HCT116 (cell line): Measurements from ENCODE around the gene WDR82. TPM values are rescaled to one million over a fixed set of nuclear protein-coding genes. Genes with fewer than 3 reads are reported as not detected.
A peak's percentile ranks its signal among the peaks of the same experiment; 100 is the strongest.

Source experiments
- ATAC-seq: fragments of 200-7000 bp; cut with Tn5 transposase; 2 replicates; pipeline ENCODE4 v1.9.1; 2020; ENCODE audit warnings: mild to moderate bottlenecking, moderate library complexity
- BruUV-seq: library from RNA; stranded (reverse); fragments of 400-500 nt; replicated peaks from 2 replicates; lab custom pipeline; 2021; lab: Mats Ljungman, UMichigan
- CTCF ChIA-PET: fragments of 300-600 bp; sonication (Branson Sonifier 250); formaldehyde crosslinking; loops from one replicate; lab custom pipeline; 2021; ENCODE audit warnings: antibody characterized with exemption; lab: Charles Lee
- POLR2A ChIA-PET: fragments of 300-600, 350-600 bp; sonication (Branson Sonifier 250); formaldehyde crosslinking; loops from one replicate; lab custom pipeline; 2021; ENCODE audit warnings: antibody characterized with exemption; lab: Charles Lee
- RAD21 ChIA-PET, 2 experiments: fragments of 300-600 bp; sonication (Branson Sonifier 250); formaldehyde crosslinking; loops; one replicate each; lab custom pipeline; 2023; ENCODE audit warnings: low total read pairs in 2 of 2; ENCODE audit not compliant: uncharacterized antibody in 2 of 2, unreplicated experiment in 2 of 2, low non-redundant PET in 1 of 2; lab: Charles Lee
- DNase-seq: peaks from one replicate; pipeline ENCODE4 v3.0.0-alpha.2; 2010; ENCODE audit warnings: low read depth, low spot score
- H2AFZ ChIP-seq: fragments of 200-600 bp; shearing (Covaris generic), sonication (generic); 2 replicates; pipeline ENCODE4 v1.6.1; 2017; ENCODE audit warnings: low read depth, mixed run types, mixed read lengths, antibody characterized with exemption, low read length; ENCODE audit not compliant: poor library complexity, severe bottlenecking
- H3K27ac ChIP-seq: 2 replicates; pipeline ENCODE4 v1.5.1; 2012; ENCODE audit warnings: low read depth, low read length
- H3K27me3 ChIP-seq: fragments of 200-600 bp; sonication (generic); 2 replicates; pipeline ENCODE4 v1.6.1; 2016; ENCODE audit warnings: mixed run types, low read length, mixed read lengths; ENCODE audit not compliant: insufficient read depth
- H3K36me3 ChIP-seq, 2 experiments: fragments of 200-500 bp in 1 of 2; fragments of 200-600 bp in 1 of 2; sonication (Bioruptor generic) in 1 of 2; sonication (generic) in 1 of 2; 2 replicates each; pipeline versions ENCODE4 v1.5.1 to v1.6.1; 2014 to 2016; ENCODE audit warnings: low read length in 2 of 2, inconsistent platforms in 1 of 2, mixed read lengths in 1 of 2, mixed run types in 1 of 2; ENCODE audit not compliant: insufficient read depth in 2 of 2, control insufficient read depth in 1 of 2
- H3K4me1 ChIP-seq, 2 experiments: fragments of 200-600 bp in 1 of 2; sonication (generic) in 1 of 2; 2 replicates each; pipeline versions ENCODE4 v1.5.1 to v1.6.1; 2012 to 2017; ENCODE audit warnings: low read length in 2 of 2, inconsistent platforms in 1 of 2, mild to moderate bottlenecking in 1 of 2, mixed read lengths in 1 of 2, mixed run types in 1 of 2, moderate library complexity in 1 of 2; ENCODE audit not compliant: insufficient read depth in 2 of 2, control insufficient read depth in 1 of 2
- H3K4me2 ChIP-seq: fragments of 200-600 bp; sonication (generic); 2 replicates; pipeline ENCODE4 v1.6.1; 2017; ENCODE audit warnings: mixed run types, low read length, mixed read lengths
- H3K4me3 ChIP-seq, 2 experiments: fragments of 200-600 bp in 1 of 2; sonication (generic) in 1 of 2; replicated peaks in 1 of 2; 2 replicates each; pipeline ENCODE4 v1.5.1; 2011 to 2016; ENCODE audit warnings: low read length in 2 of 2, control low read depth in 1 of 2, low read depth in 1 of 2, mild to moderate bottlenecking in 1 of 2, mixed read lengths in 1 of 2, mixed run types in 1 of 2
- H3K79me2 ChIP-seq: fragments of 200-600 bp; sonication (generic); 2 replicates; pipeline ENCODE4 v1.6.1; 2017; ENCODE audit warnings: mild to moderate bottlenecking, mixed run types, low read length, moderate library complexity, mixed read lengths; ENCODE audit not compliant: insufficient read depth
- H3K9ac ChIP-seq: fragments of 200-600 bp; sonication (generic); 2 replicates; pipeline ENCODE4 v1.6.1; 2016; ENCODE audit warnings: low read length, mixed read lengths
- H3K9me2 ChIP-seq: fragments of 200-600 bp; sonication (generic), shearing (Covaris generic); 2 replicates; pipeline ENCODE4 v1.6.1; 2017; ENCODE audit warnings: mixed run types, mild to moderate bottlenecking, moderate library complexity; ENCODE audit not compliant: insufficient read depth
- H3K9me3 ChIP-seq, 2 experiments: fragments of 200-500 bp in 1 of 2; fragments of 200-600 bp in 1 of 2; sonication (Bioruptor generic) in 1 of 2; sonication (generic) in 1 of 2; 2 replicates each; pipeline ENCODE4 v1.6.1; 2014 to 2017; ENCODE audit warnings: low read length in 2 of 2, mixed read lengths in 2 of 2, inconsistent platforms in 1 of 2, low read depth in 1 of 2, mild to moderate bottlenecking in 1 of 2, mixed run types in 1 of 2, moderate library complexity in 1 of 2; ENCODE audit not compliant: control insufficient read depth in 1 of 2, insufficient read depth in 1 of 2
- H4K20me1 ChIP-seq: fragments of 200-600 bp; sonication (generic), shearing (Covaris generic); 2 replicates; pipeline ENCODE4 v1.6.1; 2017; ENCODE audit warnings: mixed run types, mild to moderate bottlenecking, moderate library complexity; ENCODE audit not compliant: insufficient read depth
- EZH2 ChIP-seq: fragments of 200-600 bp; sonication (generic); IDR thresholded peaks from 2 replicates; pipeline ENCODE4 v1.6.1; 2017; ENCODE audit warnings: antibody characterized with exemption, mixed run types
- FOSL1 ChIP-seq: IDR thresholded peaks from 2 replicates; pipeline ENCODE4 v1.6.1; 2012; ENCODE audit warnings: low read depth
- TCF7L2 ChIP-seq: IDR thresholded peaks from 2 replicates; pipeline ENCODE4 v1.7.0; 2011; ENCODE audit warnings: borderline replicate concordance, inconsistent platforms; ENCODE audit not compliant: insufficient read depth, insufficient read length; ENCODE audit errors: extremely low read depth
- ZFX ChIP-seq: fragments of 450-650 bp; IDR thresholded peaks from 2 replicates; pipeline ENCODE4 v1.6.1; 2017
- intact Hi-C: fragments of 100-400 bp; cut with micrococcal nuclease; formaldehyde crosslinking; loops from 2 replicates; pipeline ENCODE4 v1.10.0; 2022
- total RNA-seq: library from RNA; stranded (reverse); gene quantifications from one replicate; pipeline ENCODE4 v1.2.1, GENCODE V29; 2021; ENCODE audit not compliant: unreplicated experiment
- TF ChIP-seq, protein P1 (sequence below), 3 experiments: fragments of 200-600 bp in 1 of 3; sonication (generic) in 1 of 3; IDR thresholded peaks in 2 of 3; conservative IDR thresholded peaks in 1 of 3; 2 replicates each; pipeline ENCODE4 v1.5.1; 2012 to 2017; ENCODE audit warnings: low read depth in 2 of 3, low read length in 2 of 3, antibody characterized with exemption in 1 of 3, borderline replicate concordance in 1 of 3, control low read depth in 1 of 3, mild to moderate bottlenecking in 1 of 3, mixed read lengths in 1 of 3, mixed run types in 1 of 3, moderate library complexity in 1 of 3; ENCODE audit not compliant: insufficient read depth in 1 of 3
- TF ChIP-seq, protein P2 (sequence below): IDR thresholded peaks from 2 replicates; pipeline ENCODE4 v1.6.1; 2012

The WDR82 gene
- total RNA-seq, 1 experiment from 2014 or later, result 89.7 TPM

- intact Hi-C loops, result loop anchor here (2.0 kb wide), 1 partner anchor 39 kb away; the partner anchor contains the start of gene TWF2
- CTCF ChIA-PET, result interaction anchor here (1.0 to 1.6 kb wide), 8 partner anchors 11 to 134 kb away, joined by 3 to 4 read pairs (median 3); no protein-coding TSS in a partner anchor
Observed at GRCh38 chr3:52277972-52278509, 408 bp downstream of the WDR82 start.

More at GRCh38 chr3:52277972-52278509, 408 bp downstream of the WDR82 start:
- Histone ChIP-seq H3K27ac (peak overlapping the region; percentile 93), H3K79me2 (peaks cover 52% of the 10 kb centered on the region), H3K36me3 (peaks cover 0 to 12% of the 10 kb centered on the region in 2 experiments; a peak in 2 of 4 replicates), H4K20me1 (peaks cover 12% of the 10 kb centered on the region; the same call in 1 of the 2 replicates), H3K27me3 (no peaks in the 10 kb centered on the region), H3K9me3 (no peaks in the 10 kb centered on the region), H3K9me2 (no peaks in the 10 kb centered on the region), H3K4me3 (peak overlapping the region; percentile 94 to 99), H3K4me1 (peaks cover 15 to 48% of the 10 kb centered on the region in 2 experiments; a peak in 3 of 4 replicates), H3K9ac (peak overlapping the region; percentile 98), H2AFZ (no peak overlapping the region), H3K4me2 (peak overlapping the region; percentile 80)
- DNase-seq (no peak), ATAC-seq (peak; percentile 75)
- no TSS peak for BruUV-seq
- RAD21 ChIA-PET, result no interaction called here
- POLR2A ChIA-PET, result interaction anchor here (1.0 to 3.0 kb wide), 7 partner anchors 9 to 47 kb away, joined by 3 to 18 read pairs (median 4); partner anchors contain the start of genes GLYCTK and TWF2
- TF ChIP-seq FOSL1 (no peak), TCF7L2 (no peak), ZFX (peak; percentile 88), EZH2 (no peak)
- TF ChIP-seq, protein P1, sequence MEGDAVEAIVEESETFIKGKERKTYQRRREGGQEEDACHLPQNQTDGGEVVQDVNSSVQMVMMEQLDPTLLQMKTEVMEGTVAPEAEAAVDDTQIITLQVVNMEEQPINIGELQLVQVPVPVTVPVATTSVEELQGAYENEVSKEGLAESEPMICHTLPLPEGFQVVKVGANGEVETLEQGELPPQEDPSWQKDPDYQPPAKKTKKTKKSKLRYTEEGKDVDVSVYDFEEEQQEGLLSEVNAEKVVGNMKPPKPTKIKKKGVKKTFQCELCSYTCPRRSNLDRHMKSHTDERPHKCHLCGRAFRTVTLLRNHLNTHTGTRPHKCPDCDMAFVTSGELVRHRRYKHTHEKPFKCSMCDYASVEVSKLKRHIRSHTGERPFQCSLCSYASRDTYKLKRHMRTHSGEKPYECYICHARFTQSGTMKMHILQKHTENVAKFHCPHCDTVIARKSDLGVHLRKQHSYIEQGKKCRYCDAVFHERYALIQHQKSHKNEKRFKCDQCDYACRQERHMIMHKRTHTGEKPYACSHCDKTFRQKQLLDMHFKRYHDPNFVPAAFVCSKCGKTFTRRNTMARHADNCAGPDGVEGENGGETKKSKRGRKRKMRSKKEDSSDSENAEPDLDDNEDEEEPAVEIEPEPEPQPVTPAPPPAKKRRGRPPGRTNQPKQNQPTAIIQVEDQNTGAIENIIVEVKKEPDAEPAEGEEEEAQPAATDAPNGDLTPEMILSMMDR (IDR thresholded peaks at IDR 0.05 in 2 of 3, conservative IDR thresholded peaks at IDR 0.05 in 1 of 3; ENCODE audit: borderline replicate concordance in 1 of 3, insufficient read depth in 1 of 3, low read depth in 2 of 3, low read length in 2 of 3), result peak in 1 of 3 experiments; percentile 30; a peak in 2 of 6 replicates
- TF ChIP-seq, protein P2, sequence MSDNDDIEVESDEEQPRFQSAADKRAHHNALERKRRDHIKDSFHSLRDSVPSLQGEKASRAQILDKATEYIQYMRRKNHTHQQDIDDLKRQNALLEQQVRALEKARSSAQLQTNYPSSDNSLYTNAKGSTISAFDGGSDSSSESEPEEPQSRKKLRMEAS, result peak; percentile 38; the same call in 1 of the 2 replicates
